NCI-H146 treated with DMSO at 0.1 percent for 48 hours (cell line): ENCODE data around the gene PDE10A.

Source experiments
- DNase-seq: peaks from one replicate; lab custom pipeline; 2025; ENCODE audit not compliant: unreplicated experiment; lab: John Stamatoyannopoulos, UW

Gene PDE10A

GRCh38 chr6:165678904-165679303, 15.9 kb upstream of the PDE10A start:
- DNase-seq: no peak

GRCh38 chr6:165678429-165678828, 15.4 kb upstream of the PDE10A start:
- DNase-seq: no peak

- DNase-seq: no peak
Measured at GRCh38 chr6:165677091-165677490, 14.1 kb upstream of the PDE10A start.

GRCh38 chr6:165676435-165677068, 13.5 kb upstream of the PDE10A start:
- DNase-seq: no peak

GRCh38 chr6:165675120-165675519, 12.1 kb upstream of the PDE10A start:
- no peak for DNase-seq

GRCh38 chr6:165674155-165675029, 11.4 kb upstream of the PDE10A start:
- DNase-seq: no peak

- DNase-seq: no peak
Measured at GRCh38 chr6:165671222-165671768, 8.3 kb upstream of the PDE10A start.

GRCh38 chr6:165668951-165669350, 5.9 kb upstream of the PDE10A start:
- no peak for DNase-seq

- DNase-seq: no peak
Measured at GRCh38 chr6:165665384-165665672, 2.3 kb upstream of the PDE10A start.

GRCh38 chr6:165664559-165665383, 1.7 kb upstream of the PDE10A start:
- no peak for DNase-seq

- no peak for DNase-seq
Measured at GRCh38 chr6:165663736-165664558, 906 bp upstream of the PDE10A start.

GRCh38 chr6:165663377-165663735, 315 bp upstream of the PDE10A start:
- no peak for DNase-seq

- peak; percentile 22 for DNase-seq
Measured at GRCh38 chr6:165662041-165662748, 846 bp downstream of the PDE10A start.

- no peak for DNase-seq
Measured at GRCh38 chr6:165661664-165662025, 1.4 kb downstream of the PDE10A start.

- DNase-seq: no peak
Measured at GRCh38 chr6:165660857-165661663, 2.0 kb downstream of the PDE10A start.

GRCh38 chr6:165659945-165660856, 2.8 kb downstream of the PDE10A start:
- no peak for DNase-seq

- no peak for DNase-seq
Measured at GRCh38 chr6:165658395-165659058, 4.5 kb downstream of the PDE10A start.

GRCh38 chr6:165657325-165657680, 5.7 kb downstream of the PDE10A start:
- DNase-seq: no peak
